Keratinocyte (primary cell): ENCODE data around the gene CDCP1. TPM values are rescaled to one million over a fixed set of nuclear protein-coding genes. Genes with fewer than 3 reads are reported as not detected.

Experiments
- DNase-seq: peaks from one replicate; pipeline ENCODE4 v3.0.0-alpha.2; 2011; ENCODE audit warnings: low read depth, missing footprints, low spot score
- FAIRE-seq: peaks from 2 replicates; lab custom pipeline; 2011; peaks lifted over from hg19 to GRCh38; lab: Jason Lieb, UNC
- H2AFZ ChIP-seq: 2 replicates; pipeline ENCODE4 v1.6.0; 2012; ENCODE audit warnings: low read length, control low read depth, inconsistent platforms; ENCODE audit not compliant: control insufficient read depth
- H3K27ac ChIP-seq: 2 replicates; pipeline ENCODE4 v1.5.1; 2011; ENCODE audit warnings: low read length; ENCODE audit not compliant: control insufficient read depth, insufficient read depth
- H3K27me3 ChIP-seq: 3 replicates; pipeline ENCODE4 v1.6.0; 2011; ENCODE audit warnings: low read length; ENCODE audit not compliant: control insufficient read depth, insufficient read depth; ENCODE audit errors: extremely low read depth
- H3K36me3 ChIP-seq, 2 experiments: 2 replicates in 1 of 2; 3 replicates in 1 of 2; pipeline ENCODE4 v1.5.1; 2011; ENCODE audit warnings: low read length in 2 of 2, mild to moderate bottlenecking in 1 of 2; ENCODE audit not compliant: control insufficient read depth in 2 of 2, insufficient read depth in 2 of 2; ENCODE audit errors: extremely low read depth in 1 of 2
- H3K4me1 ChIP-seq: 3 replicates; pipeline ENCODE4 v1.5.1; 2011; ENCODE audit warnings: low read length; ENCODE audit not compliant: control insufficient read depth, insufficient read depth; ENCODE audit errors: extremely low read depth
- H3K4me2 ChIP-seq: 3 replicates; pipeline ENCODE4 v1.6.0; 2011; ENCODE audit warnings: low read depth, low read length; ENCODE audit not compliant: control insufficient read depth, insufficient read depth; ENCODE audit errors: extremely low read depth
- H3K4me3 ChIP-seq, 3 experiments: fragments of 200-600 bp in 1 of 3; sonication (generic) in 1 of 3; 2 replicates in 2 of 3; 3 replicates in 1 of 3; pipeline ENCODE4 v1.5.1; 2011 to 2016; ENCODE audit warnings: low read length in 3 of 3, mild to moderate bottlenecking in 3 of 3, control low read depth in 2 of 3, inconsistent platforms in 1 of 3, low read depth in 1 of 3, mixed read lengths in 1 of 3, mixed run types in 1 of 3, moderate library complexity in 1 of 3; ENCODE audit not compliant: control insufficient read depth in 2 of 3, insufficient read depth in 2 of 3; ENCODE audit errors: extremely low read depth in 1 of 3
- H3K79me2 ChIP-seq: 2 replicates; pipeline ENCODE4 v1.6.0; 2012; ENCODE audit warnings: low read length; ENCODE audit not compliant: control insufficient read depth, insufficient read depth
- H3K9ac ChIP-seq: 3 replicates; pipeline ENCODE4 v1.6.0; 2011; ENCODE audit warnings: low read length; ENCODE audit not compliant: control insufficient read depth, insufficient read depth; ENCODE audit errors: extremely low read depth
- H3K9me1 ChIP-seq: 3 replicates; pipeline ENCODE4 v1.6.0; 2011; ENCODE audit warnings: low read length; ENCODE audit not compliant: control insufficient read depth, insufficient read depth; ENCODE audit errors: extremely low read depth
- H3K9me3 ChIP-seq: 2 replicates; pipeline ENCODE4 v1.5.1; 2012; ENCODE audit warnings: low read depth, low read length; ENCODE audit not compliant: control insufficient read depth
- H4K20me1 ChIP-seq: 3 replicates; pipeline ENCODE4 v1.6.0; 2011; ENCODE audit warnings: low read length; ENCODE audit not compliant: control insufficient read depth, insufficient read depth; ENCODE audit errors: extremely low read depth
- EZH2 ChIP-seq: IDR thresholded peaks from one replicate; pipeline ENCODE4 v1.6.1; 2012; ENCODE audit warnings: inconsistent platforms, mild to moderate bottlenecking, low read length, moderate library complexity
- dilution Hi-C: fragments of 300-500 bp; cut with MboI; formaldehyde crosslinking; loops from one replicate; pipeline ENCODE4 v1.7.0; 2020; ENCODE audit warnings: low sequenced_read_pairs; ENCODE audit not compliant: extremely low pct_ligation_motif_present
- polyA plus RNA-seq, 5 experiments: library from polyadenylated mRNA; depleted of rRNA in 3 of 5; stranded (reverse) in 3 of 5; stranded (forward) in 1 of 5; unstranded in 1 of 5; fragments of >200 nt; gene quantifications; 1 replicate in 1 of 5; 2 replicates in 3 of 5; 3 replicates in 1 of 5; pipeline versions ENCODE4 v1.2.1 to v1.2.3, GENCODE V29; 2011 to 2012; ENCODE audit warnings: missing spikeins in 2 of 5, low read depth in 1 of 5, low replicate concordance in 1 of 5
- TF ChIP-seq, protein P1 (sequence below), 3 experiments: IDR thresholded peaks in 1 of 3; conservative IDR thresholded peaks in 1 of 3; optimal IDR thresholded peaks in 1 of 3; 2 replicates in 2 of 3; 3 replicates in 1 of 3; pipeline versions ENCODE3 to v1.5.1; 2011; ENCODE audit warnings: low read length in 3 of 3, mild to moderate bottlenecking in 3 of 3, moderate library complexity in 2 of 3, control low read depth in 1 of 3, inconsistent platforms in 1 of 3; ENCODE audit not compliant: insufficient read depth in 2 of 3; ENCODE audit errors: extremely low read depth in 1 of 3

The CDCP1 gene
- polyA plus RNA-seq, 1 donor (not counting 4 experiments of a cell fraction or from before 2014, with no cell fraction given): 85.8 TPM

- FAIRE-seq: no peak
- Histone ChIP-seq H3K9ac (no peak overlapping the region), H3K27ac (no peak overlapping the region), H3K79me2 (peaks cover 49% of the 10 kb centered on the region), H3K9me1 (peaks cover 2% of the 10 kb centered on the region), H3K4me1 (peaks cover 21% of the 10 kb centered on the region), H2AFZ (no peak overlapping the region), H3K4me2 (no peak overlapping the region), H3K27me3 (no peaks in the 10 kb centered on the region), H3K9me3 (no peaks in the 10 kb centered on the region), H4K20me1 (peaks cover 7% of the 10 kb centered on the region), H3K36me3 (peaks cover 42 to 72% of the 10 kb centered on the region in 2 experiments), H3K4me3 (no peak overlapping the region)
- TF ChIP-seq, protein P1, sequence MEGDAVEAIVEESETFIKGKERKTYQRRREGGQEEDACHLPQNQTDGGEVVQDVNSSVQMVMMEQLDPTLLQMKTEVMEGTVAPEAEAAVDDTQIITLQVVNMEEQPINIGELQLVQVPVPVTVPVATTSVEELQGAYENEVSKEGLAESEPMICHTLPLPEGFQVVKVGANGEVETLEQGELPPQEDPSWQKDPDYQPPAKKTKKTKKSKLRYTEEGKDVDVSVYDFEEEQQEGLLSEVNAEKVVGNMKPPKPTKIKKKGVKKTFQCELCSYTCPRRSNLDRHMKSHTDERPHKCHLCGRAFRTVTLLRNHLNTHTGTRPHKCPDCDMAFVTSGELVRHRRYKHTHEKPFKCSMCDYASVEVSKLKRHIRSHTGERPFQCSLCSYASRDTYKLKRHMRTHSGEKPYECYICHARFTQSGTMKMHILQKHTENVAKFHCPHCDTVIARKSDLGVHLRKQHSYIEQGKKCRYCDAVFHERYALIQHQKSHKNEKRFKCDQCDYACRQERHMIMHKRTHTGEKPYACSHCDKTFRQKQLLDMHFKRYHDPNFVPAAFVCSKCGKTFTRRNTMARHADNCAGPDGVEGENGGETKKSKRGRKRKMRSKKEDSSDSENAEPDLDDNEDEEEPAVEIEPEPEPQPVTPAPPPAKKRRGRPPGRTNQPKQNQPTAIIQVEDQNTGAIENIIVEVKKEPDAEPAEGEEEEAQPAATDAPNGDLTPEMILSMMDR (optimal IDR thresholded peaks at IDR 0.05 in 1 of 3, IDR thresholded peaks at IDR 0.05 in 1 of 3, conservative IDR thresholded peaks at IDR 0.05 in 1 of 3; ENCODE audit: extremely low read depth in 1 of 3, insufficient read depth in 2 of 3, low read length in 3 of 3): no peak
- no peak for TF ChIP-seq EZH2
- dilution Hi-C loops: no loop called here
- DNase-seq: no peak
Observed at GRCh38 chr3:45110509-45110833, 35.7 kb downstream of the CDCP1 start.

DNA sequence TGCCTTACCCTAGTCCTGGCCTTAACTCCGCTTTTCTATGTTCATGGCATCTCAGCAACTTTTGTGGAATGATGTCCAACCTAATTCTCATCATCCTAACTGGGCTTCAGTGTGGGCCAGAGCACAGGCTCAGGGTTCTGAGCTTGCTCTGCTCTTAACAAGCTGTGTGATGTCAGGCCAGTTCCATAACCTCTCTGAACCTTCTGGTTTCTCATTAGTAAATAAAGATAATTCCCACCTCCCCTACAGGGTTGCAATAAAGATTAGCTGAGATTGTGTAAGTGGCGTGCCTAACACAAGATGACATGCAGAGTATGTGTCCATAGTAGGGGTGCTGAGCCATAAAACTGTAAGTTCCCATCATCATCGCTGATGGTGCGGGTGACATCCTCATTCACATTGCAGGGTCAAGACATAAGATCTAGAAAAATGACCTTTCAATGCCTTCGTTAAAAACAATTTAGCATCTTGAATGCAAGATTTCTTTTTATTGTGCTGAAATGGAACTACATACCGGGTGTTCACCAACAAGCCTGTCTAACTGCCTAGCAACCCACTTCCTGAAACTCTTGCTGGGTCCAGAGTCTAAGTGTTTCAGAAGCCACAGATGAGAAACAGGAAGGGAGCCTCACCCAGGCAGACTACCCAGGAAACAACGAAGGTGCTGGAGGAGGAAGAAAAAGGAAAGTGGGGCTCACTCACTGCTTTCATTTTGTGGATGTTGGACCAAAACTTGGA lies 36.2 kb downstream of the CDCP1 start:
- no peak overlapping the region for H3K27ac ChIP-seq
- peaks cover 42 to 72% of the 10 kb centered on the region in 2 experiments for H3K36me3 ChIP-seq

More for the DNA sequence above, 36.2 kb downstream of the CDCP1 start:
- Histone ChIP-seq H3K4me2 (no peak overlapping the region), H3K9me1 (peaks cover 2% of the 10 kb centered on the region), H3K27me3 (no peaks in the 10 kb centered on the region), H2AFZ (no peak overlapping the region), H3K9me3 (no peaks in the 10 kb centered on the region), H3K4me3 (no peak overlapping the region), H3K79me2 (peaks cover 47% of the 10 kb centered on the region), H3K4me1 (peaks cover 24% of the 10 kb centered on the region), H3K9ac (no peak overlapping the region), H4K20me1 (peaks cover 7% of the 10 kb centered on the region)
- no peak for DNase-seq
- FAIRE-seq: no peak
- TF ChIP-seq, protein P1 (optimal IDR thresholded peaks at IDR 0.05 in 1 of 3, IDR thresholded peaks at IDR 0.05 in 1 of 3, conservative IDR thresholded peaks at IDR 0.05 in 1 of 3; ENCODE audit: extremely low read depth in 1 of 3, insufficient read depth in 2 of 3, low read length in 3 of 3): no peak
- no peak for TF ChIP-seq EZH2
- dilution Hi-C loops: no loop called here
